Mesenteric fat pad (tissue), 1 donor: Measurements from ENCODE around the gene SHF. TPM values are rescaled to one million over a fixed set of nuclear protein-coding genes. Genes with fewer than 3 reads are reported as not detected.

Experiments used
- DNase-seq: peaks from one replicate; pipeline ENCODE4 v3.0.0-alpha.2; 2020; ENCODE audit warnings: low spot score
- total RNA-seq: library from RNA; stranded (reverse); fragmentation: NEBNext Ultra II Directional; extraction: Animal tissue kit (Norgen Biotek cat#: 25700); gene quantifications from one replicate; pipeline ENCODE4 v1.2.1, GENCODE V29; 2021
- donor health status: DM: yes; HTN: yes; CAD: no.

Gene SHF
- total RNA-seq, 1 donor from 2014 or later = 3.8 TPM

GRCh38 chr15:45130291-45131000 lies 57.3 kb downstream of the SHF start:
- no peak for DNase-seq

GRCh38 chr15:45129651-45130129 lies 58.1 kb downstream of the SHF start, which contains the start of the genes DUOX1 and DUOXA1:
TSS of gene DUOX1 (plus strand) at chr15:45129994. CDS start at chr15:45131967, 1,973 bp downstream.
TSS of gene DUOXA1 (minus strand) at chr15:45129879. CDS start at chr15:45123014, 6,865 bp downstream.
- DNase-seq = no peak

- no peak for DNase-seq
These were observed 58.7 kb downstream of the SHF start for GRCh38 chr15:45128971-45129639.

GRCh38 chr15:45126535-45127158 lies 61.1 kb downstream of the SHF start:
- no peak for DNase-seq

- DNase-seq = no peak
These were observed 64.4 kb downstream of the SHF start for GRCh38 chr15:45123397-45123796.

- no peak for DNase-seq
These were observed 65.0 kb downstream of the SHF start for GRCh38 chr15:45122719-45123118.

GRCh38 chr15:45121706-45122417 lies 65.9 kb downstream of the SHF start:
- DNase-seq = no peak

GRCh38 chr15:45121020-45121419 lies 66.7 kb downstream of the SHF start:
- no peak for DNase-seq

- no peak for DNase-seq
These were observed 67.4 kb downstream of the SHF start for GRCh38 chr15:45120081-45120972.

- DNase-seq = no peak
These were observed 68.8 kb downstream of the SHF start for GRCh38 chr15:45118996-45119395.

GRCh38 chr15:45118131-45118588 lies 69.6 kb downstream of the SHF start:
- DNase-seq = no peak

- DNase-seq = no peak
These were observed 70.2 kb downstream of the SHF start for GRCh38 chr15:45117308-45118130.

Other genes with a start within 250 kb of the SHF start
- gene TERB2, start 231.3 kb downstream of the SHF start, total RNA-seq = not detected
- 7.4 TPM for gene SORD, start 164.8 kb downstream of the SHF start, total RNA-seq
- gene DUOX2, start 73.8 kb downstream of the SHF start, total RNA-seq = 0.80 TPM
- not detected for gene DUOXA2, start 73.6 kb downstream of the SHF start, total RNA-seq
- 1.8 TPM for gene DUOXA1, start 58.1 kb downstream of the SHF start, total RNA-seq
- gene DUOX1, start 58.0 kb downstream of the SHF start, total RNA-seq = 2.5 TPM
- gene SLC28A2, start 64.3 kb upstream of the SHF start, total RNA-seq = not detected
- 10.6 TPM for gene GATM, start 190.6 kb upstream of the SHF start, total RNA-seq